GM12878 (cell line): ENCODE results near the gene LRP1. TPM values are rescaled to one million over a fixed set of nuclear protein-coding genes. Genes with fewer than 3 reads are reported as not detected.
A peak's percentile ranks its signal among the peaks of the same experiment; 100 is the strongest.

ENCODE experiments used
- ATAC-seq: fragments of 200-7000 bp; cut with Tn5 transposase; 3 replicates; pipeline ENCODE4 v1.9.1; 2020; ENCODE audit warnings: mild to moderate bottlenecking, moderate library complexity
- BruUV-seq: library from RNA; stranded (reverse); fragments of 400-500 nt; replicated peaks from 2 replicates; lab custom pipeline; 2021; lab: Mats Ljungman, UMichigan
- CTCF ChIA-PET: fragments of 300-600 bp; sonication (Branson Sonifier 250); formaldehyde crosslinking; extraction: SDS; loops from one replicate; lab custom pipeline; 2021; ENCODE audit warnings: inconsistent platforms; lab: Yijun Ruan, JAX
- POLR2A ChIA-PET: fragments of 350-600 bp; formaldehyde crosslinking; extraction: SDS; loops from one replicate; lab custom pipeline; 2021; ENCODE audit warnings: inconsistent platforms; lab: Charles Lee
- RAD21 ChIA-PET: fragments of 300-600 bp; sonication (Branson Sonifier 250); formaldehyde crosslinking; loops from one replicate; lab custom pipeline; 2023; ENCODE audit warnings: antibody characterized with exemption; ENCODE audit not compliant: unreplicated experiment; lab: Charles Lee
- SMC1A ChIA-PET: fragments of 300-600 bp; sonication (Branson Sonifier 250); formaldehyde crosslinking; loops from one replicate; lab custom pipeline; 2023; ENCODE audit not compliant: unreplicated experiment, uncharacterized antibody; lab: Charles Lee
- DNase-seq: peaks from one replicate; pipeline ENCODE4 v3.0.0-alpha.2; 2011; ENCODE audit warnings: low read depth, low spot score
- FAIRE-seq: peaks from 3 replicates; lab custom pipeline; 2011; peaks lifted over from hg19 to GRCh38; lab: Jason Lieb, UNC
- H2AFZ ChIP-seq: 2 replicates; pipeline ENCODE4 v1.6.0; 2011; ENCODE audit warnings: low read depth, low read length, control low read depth; ENCODE audit not compliant: control insufficient read depth
- H3K27ac ChIP-seq: 2 replicates; pipeline ENCODE4 v1.5.1; 2011; ENCODE audit warnings: control low read depth; ENCODE audit not compliant: control insufficient read depth, insufficient read depth
- H3K27me3 ChIP-seq, 2 experiments: replicated peaks in 1 of 2; 2 replicates each; pipeline versions ENCODE4 v1.6.0 to v1.6.1; 2011; ENCODE audit warnings: low read length in 1 of 2; ENCODE audit not compliant: control insufficient read depth in 2 of 2, insufficient read depth in 2 of 2
- H3K36me3 ChIP-seq, 2 experiments: 2 replicates each; pipeline ENCODE4 v1.5.1; 2011; ENCODE audit warnings: low read length in 1 of 2; ENCODE audit not compliant: control insufficient read depth in 2 of 2, insufficient read depth in 2 of 2
- H3K4me1 ChIP-seq: 2 replicates; pipeline ENCODE4 v1.6.1; 2011; ENCODE audit warnings: mild to moderate bottlenecking, low read length, moderate library complexity, mixed read lengths; ENCODE audit not compliant: control insufficient read depth, insufficient read depth
- H3K4me2 ChIP-seq: 2 replicates; pipeline ENCODE4 v1.6.0; 2011; ENCODE audit warnings: control low read depth; ENCODE audit not compliant: control insufficient read depth, insufficient read depth
- H3K4me3 ChIP-seq: fragments of 200-600 bp; sonication (generic); 2 replicates; pipeline ENCODE4 v1.5.1; 2016
- H3K79me2 ChIP-seq: 2 replicates; pipeline ENCODE4 v1.6.0; 2011; ENCODE audit warnings: low read length; ENCODE audit not compliant: control insufficient read depth, insufficient read depth
- H3K9ac ChIP-seq: 2 replicates; pipeline ENCODE4 v1.8.0; 2011; ENCODE audit warnings: low read length, control low read depth, mixed read lengths; ENCODE audit not compliant: control insufficient read depth, insufficient read depth
- H3K9me3 ChIP-seq: replicated peaks from 3 replicates; pipeline ENCODE4 v1.5.1; 2011; ENCODE audit warnings: mild to moderate bottlenecking, low read length; ENCODE audit not compliant: control insufficient read depth, insufficient read depth
- H4K20me1 ChIP-seq: 2 replicates; pipeline ENCODE4 v1.6.0; 2011; ENCODE audit not compliant: control insufficient read depth, insufficient read depth
- CEBPB ChIP-seq, 2 experiments: fragments of 150-350 bp in 1 of 2; IDR thresholded peaks; 2 replicates each; pipeline ENCODE4 v1.6.1; 2012 to 2014; ENCODE audit warnings: low read depth in 2 of 2, low read length in 2 of 2, borderline replicate concordance in 1 of 2, inconsistent platforms in 1 of 2
- IKZF2 ChIP-seq, 2 experiments: fragments of 450-650 bp; IDR thresholded peaks; 2 replicates each; pipeline ENCODE4 v1.6.1; 2017; ENCODE audit warnings: mild to moderate bottlenecking in 2 of 2, moderate library complexity in 2 of 2
- NBN ChIP-seq: fragments of 450-650 bp; IDR thresholded peaks from 2 replicates; pipeline ENCODE4 v1.6.1; 2016
- NRF1 ChIP-seq: conservative IDR thresholded peaks from 2 replicates; pipeline ENCODE4 v1.6.1; 2011; ENCODE audit warnings: mild to moderate bottlenecking, low read depth, low read length, improper control_type of control experiment
- SMAD1 ChIP-seq: fragments of 450-650 bp; IDR thresholded peaks from 2 replicates; pipeline ENCODE4 v1.6.1; 2018; ENCODE audit warnings: mild to moderate bottlenecking, low read depth; ENCODE audit not compliant: partially characterized antibody
- TAF1 ChIP-seq: IDR thresholded peaks from 2 replicates; pipeline ENCODE4 v1.6.1; 2011; ENCODE audit warnings: mild to moderate bottlenecking, low read depth, low read length, borderline replicate concordance
- ZNF384 ChIP-seq: IDR thresholded peaks from 2 replicates; pipeline ENCODE4 v1.6.1; 2012; ENCODE audit warnings: low read depth, mild to moderate bottlenecking, low read length, improper control_type of control experiment, borderline replicate concordance
- ZNF622 ChIP-seq: fragments of 450-650 bp; IDR thresholded peaks from 2 replicates; pipeline ENCODE4 v1.6.1; 2017; ENCODE audit warnings: mild to moderate bottlenecking, inconsistent platforms
- WGBS: methylation state at CpG from one replicate; pipeline ENCODE4 v1.1.6; 2016; ENCODE audit warnings: low lambda C conversion rate; ENCODE audit not compliant: insufficient replicate concordance, insufficient coverage; ENCODE audit errors: missing lambda C conversion rate; 5-methylcytosine and 5-hydroxymethylcytosine counted together
- in situ Hi-C: fragments of 300-500 bp; cut with MboI; formaldehyde crosslinking; loops from 9 replicates; pipeline ENCODE4 v1.14.3; 2018; ENCODE audit warnings: mixed read lengths
- intact Hi-C: fragments of 100-400 bp; cut with micrococcal nuclease; formaldehyde crosslinking; loops from one replicate; pipeline ENCODE4 v1.14.2; 2022; ENCODE audit not compliant: unreplicated experiment
- polyA plus RNA-seq, 11 experiments: library from polyadenylated mRNA; depleted of rRNA in 4 of 11; unstranded in 6 of 11; stranded (reverse) in 5 of 11; fragments of >200 nt; fragmentation: Nextera tagmentation in 4 of 11; fragmentation: Illumina TruSeq in 1 of 11; extraction: Ambion mirVana in 4 of 11; extraction: Trizol in 1 of 11; gene quantifications; 1 replicate in 1 of 11; 2 replicates in 10 of 11; pipeline versions ENCODE4 v1.2.1 to v1.2.3, GENCODE V29; 2011 to 2016; ENCODE audit warnings: inconsistent platforms in 2 of 11, missing spikeins in 2 of 11, low read depth in 1 of 11
- total RNA-seq, 4 experiments: library from RNA; depleted of rRNA in 3 of 4; stranded (reverse); fragments of >200 nt in 3 of 4; fragmentation: Illumina TruSeq in 1 of 4; extraction: Trizol in 1 of 4; gene quantifications; 2 replicates each; pipeline versions ENCODE4 v1.2.1 to v1.2.3, GENCODE V29; 2013 to 2021
- TF ChIP-seq, protein P1 (sequence below): fragments of 450-650 bp; IDR thresholded peaks from 2 replicates; pipeline ENCODE4 v1.6.1; 2018; ENCODE audit warnings: borderline replicate concordance, mild to moderate bottlenecking; ENCODE audit not compliant: partially characterized antibody
- TF ChIP-seq, protein P2 (sequence below): IDR thresholded peaks from 2 replicates; pipeline ENCODE4 v1.6.1; 2011; ENCODE audit warnings: low read depth, low read length, improper control_type of control experiment, borderline replicate concordance
- TF ChIP-seq, protein P3 (sequence below): IDR thresholded peaks from 2 replicates; pipeline ENCODE4 v1.6.1; 2011; ENCODE audit warnings: mild to moderate bottlenecking, low read depth, low read length, moderate library complexity; ENCODE audit not compliant: insufficient replicate concordance
- TF ChIP-seq, protein P4 (sequence below): fragments of 450-650 bp; IDR thresholded peaks from 2 replicates; pipeline ENCODE4 v1.6.1; 2017; ENCODE audit warnings: mild to moderate bottlenecking

Gene LRP1
- total and polyA plus RNA-seq, 10 of the 15 experiments (the other 5 are each of a cell fraction or from before 2014, with no cell fraction given), result under 0.01 to 1.1 (median 0.20) TPM; not detected in 2

DNA sequence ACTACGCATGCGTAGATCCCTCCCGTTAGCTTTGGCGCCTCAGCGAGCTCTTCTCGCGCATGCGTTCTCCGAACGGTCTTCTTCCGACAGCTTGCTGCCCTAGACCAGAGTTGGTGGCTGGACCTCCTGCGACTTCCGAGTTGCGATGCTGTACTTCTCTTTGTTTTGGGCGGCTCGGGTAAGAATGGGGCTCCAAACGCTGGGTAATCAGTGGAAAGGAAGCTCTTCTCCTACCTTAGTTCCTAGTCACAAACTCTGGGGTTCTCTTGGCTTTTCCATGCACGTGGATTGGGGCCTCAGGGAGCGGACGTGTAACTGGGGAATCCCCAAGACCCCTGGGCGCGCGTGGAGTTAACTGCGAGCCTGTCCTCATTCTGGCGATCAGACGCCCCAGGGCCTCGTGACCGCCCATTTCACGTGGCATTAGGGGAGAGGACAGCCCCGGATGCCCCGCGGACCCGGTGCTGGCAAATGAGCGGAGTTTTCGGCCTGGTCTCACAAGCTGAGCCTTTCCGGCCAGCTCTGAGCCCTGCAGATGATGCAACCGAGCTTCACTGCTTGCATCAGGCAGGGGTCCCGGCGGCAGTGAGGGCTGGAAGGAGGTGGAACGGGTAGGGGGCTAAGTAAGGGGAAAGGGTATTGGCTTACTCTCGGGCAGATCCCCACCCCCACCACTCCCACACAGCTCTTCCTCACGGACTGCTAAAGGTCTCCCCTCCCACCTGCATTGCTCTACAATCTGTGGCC is 101.5 kb downstream of the LRP1 start, which contains the start of gene SHMT2:
Gene SHMT2 (plus strand): TSS at position 78 of the 747 bp plus-strand sequence. CDS start 68 bp downstream, at position 146.
- peak within 1 kb of the TSS; percentile 93 for H3K27ac ChIP-seq
- H3K4me2 ChIP-seq, result peak within 1 kb of the TSS; percentile 99
- peaks cover 23 to 28% of the 10 kb centered on the region in 2 experiments for H3K36me3 ChIP-seq
- ChIA-PET CTCF (interaction anchor here (0.7 to 7.8 kb wide), 19 partner anchors 8 to 302 kb away, joined by 3 to 202 read pairs (median 4); partner anchors contain the start of genes INHBE and STAT6), POLR2A (interaction anchor here (0.6 to 2.6 kb wide), 13 partner anchors 8 to 505 kb away, joined by 3 to 15 read pairs (median 4); partner anchors contain the start of genes DDIT3, GLI1, INHBE and NACA), RAD21 (interaction anchor here (0.8 to 3.1 kb wide), 18 partner anchors 9 to 593 kb away, joined by 3 to 36 read pairs (median 4); partner anchors contain the start of genes INHBE, NEMP1, NXPH4 and STAT6), SMC1A (interaction anchor here (0.9 to 2.5 kb wide), 12 partner anchors 10 to 317 kb away, joined by 3 to 36 read pairs (median 8); partner anchors contain the start of genes DCTN2 and STAT6)
- H3K9ac ChIP-seq, result peak within 1 kb of the TSS; percentile 97
- WGBS, result under 1% methylated on average over 42 of the region's 42 CpGs
- peaks cover 2 to 4% of the 10 kb centered on the region in 2 experiments; a peak in 3 of 4 replicates for H3K27me3 ChIP-seq
- peaks cover 31% of the 10 kb centered on the region for H3K4me1 ChIP-seq
- peak within 1 kb of the TSS; percentile 91 for H2AFZ ChIP-seq
- DNase-seq (peak; percentile 93), ATAC-seq (peak; percentile 79), FAIRE-seq (peak; percentile 91)
- intact Hi-C loops (no loop called here), in situ Hi-C loops (no loop called here)
- BruUV-seq, result no TSS peak
- H3K9me3 ChIP-seq, result no peaks in the 10 kb centered on the region
- H3K4me3 ChIP-seq, result peak within 1 kb of the TSS; percentile 79
- H3K79me2 ChIP-seq, result peaks cover 22% of the 10 kb centered on the region
- no peaks in the 10 kb centered on the region for H4K20me1 ChIP-seq
- TF ChIP-seq, protein P1, sequence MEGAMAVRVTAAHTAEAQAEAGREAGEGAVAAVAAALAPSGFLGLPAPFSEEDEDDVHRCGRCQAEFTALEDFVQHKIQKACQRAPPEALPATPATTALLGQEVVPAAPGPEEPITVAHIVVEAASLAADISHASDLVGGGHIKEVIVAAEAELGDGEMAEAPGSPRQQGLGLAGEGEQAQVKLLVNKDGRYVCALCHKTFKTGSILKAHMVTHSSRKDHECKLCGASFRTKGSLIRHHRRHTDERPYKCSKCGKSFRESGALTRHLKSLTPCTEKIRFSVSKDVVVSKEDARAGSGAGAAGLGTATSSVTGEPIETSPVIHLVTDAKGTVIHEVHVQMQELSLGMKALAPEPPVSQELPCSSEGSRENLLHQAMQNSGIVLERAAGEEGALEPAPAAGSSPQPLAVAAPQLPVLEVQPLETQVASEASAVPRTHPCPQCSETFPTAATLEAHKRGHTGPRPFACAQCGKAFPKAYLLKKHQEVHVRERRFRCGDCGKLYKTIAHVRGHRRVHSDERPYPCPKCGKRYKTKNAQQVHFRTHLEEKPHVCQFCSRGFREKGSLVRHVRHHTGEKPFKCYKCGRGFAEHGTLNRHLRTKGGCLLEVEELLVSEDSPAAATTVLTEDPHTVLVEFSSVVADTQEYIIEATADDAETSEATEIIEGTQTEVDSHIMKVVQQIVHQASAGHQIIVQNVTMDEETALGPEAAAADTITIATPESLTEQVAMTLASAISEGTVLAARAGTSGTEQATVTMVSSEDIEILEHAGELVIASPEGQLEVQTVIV, result no peak
- TF ChIP-seq, protein P2, sequence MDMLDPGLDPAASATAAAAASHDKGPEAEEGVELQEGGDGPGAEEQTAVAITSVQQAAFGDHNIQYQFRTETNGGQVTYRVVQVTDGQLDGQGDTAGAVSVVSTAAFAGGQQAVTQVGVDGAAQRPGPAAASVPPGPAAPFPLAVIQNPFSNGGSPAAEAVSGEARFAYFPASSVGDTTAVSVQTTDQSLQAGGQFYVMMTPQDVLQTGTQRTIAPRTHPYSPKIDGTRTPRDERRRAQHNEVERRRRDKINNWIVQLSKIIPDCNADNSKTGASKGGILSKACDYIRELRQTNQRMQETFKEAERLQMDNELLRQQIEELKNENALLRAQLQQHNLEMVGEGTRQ, result peak; percentile 36
- TF ChIP-seq TAF1 (peak; percentile 55; the same call in 1 of the 2 replicates), SMAD1 (peak; percentile 42), NRF1 (peak; percentile 95), ZNF622 (no peak), ZNF384 (no peak), IKZF2 (IDR thresholded peaks at IDR 0.05) (no peak), NBN (peak; percentile 73), CEBPB (IDR thresholded peaks at IDR 0.05; ENCODE audit: borderline replicate concordance in 1 of 2, low read depth in 2 of 2, low read length in 2 of 2) (peak in 1 of 2 experiments; percentile 59; a peak in 1 of 4 replicates)
- TF ChIP-seq, protein P3, sequence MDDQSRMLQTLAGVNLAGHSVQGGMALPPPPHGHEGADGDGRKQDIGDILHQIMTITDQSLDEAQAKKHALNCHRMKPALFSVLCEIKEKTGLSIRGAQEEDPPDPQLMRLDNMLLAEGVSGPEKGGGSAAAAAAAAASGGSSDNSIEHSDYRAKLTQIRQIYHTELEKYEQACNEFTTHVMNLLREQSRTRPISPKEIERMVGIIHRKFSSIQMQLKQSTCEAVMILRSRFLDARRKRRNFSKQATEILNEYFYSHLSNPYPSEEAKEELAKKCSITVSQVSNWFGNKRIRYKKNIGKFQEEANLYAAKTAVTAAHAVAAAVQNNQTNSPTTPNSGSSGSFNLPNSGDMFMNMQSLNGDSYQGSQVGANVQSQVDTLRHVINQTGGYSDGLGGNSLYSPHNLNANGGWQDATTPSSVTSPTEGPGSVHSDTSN, result no peak
- TF ChIP-seq, protein P4, sequence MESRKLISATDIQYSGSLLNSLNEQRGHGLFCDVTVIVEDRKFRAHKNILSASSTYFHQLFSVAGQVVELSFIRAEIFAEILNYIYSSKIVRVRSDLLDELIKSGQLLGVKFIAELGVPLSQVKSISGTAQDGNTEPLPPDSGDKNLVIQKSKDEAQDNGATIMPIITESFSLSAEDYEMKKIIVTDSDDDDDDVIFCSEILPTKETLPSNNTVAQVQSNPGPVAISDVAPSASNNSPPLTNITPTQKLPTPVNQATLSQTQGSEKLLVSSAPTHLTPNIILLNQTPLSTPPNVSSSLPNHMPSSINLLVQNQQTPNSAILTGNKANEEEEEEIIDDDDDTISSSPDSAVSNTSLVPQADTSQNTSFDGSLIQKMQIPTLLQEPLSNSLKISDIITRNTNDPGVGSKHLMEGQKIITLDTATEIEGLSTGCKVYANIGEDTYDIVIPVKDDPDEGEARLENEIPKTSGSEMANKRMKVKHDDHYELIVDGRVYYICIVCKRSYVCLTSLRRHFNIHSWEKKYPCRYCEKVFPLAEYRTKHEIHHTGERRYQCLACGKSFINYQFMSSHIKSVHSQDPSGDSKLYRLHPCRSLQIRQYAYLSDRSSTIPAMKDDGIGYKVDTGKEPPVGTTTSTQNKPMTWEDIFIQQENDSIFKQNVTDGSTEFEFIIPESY, result no peak
